Measurements from ENCODE around the gene FNDC1.

DNA sequence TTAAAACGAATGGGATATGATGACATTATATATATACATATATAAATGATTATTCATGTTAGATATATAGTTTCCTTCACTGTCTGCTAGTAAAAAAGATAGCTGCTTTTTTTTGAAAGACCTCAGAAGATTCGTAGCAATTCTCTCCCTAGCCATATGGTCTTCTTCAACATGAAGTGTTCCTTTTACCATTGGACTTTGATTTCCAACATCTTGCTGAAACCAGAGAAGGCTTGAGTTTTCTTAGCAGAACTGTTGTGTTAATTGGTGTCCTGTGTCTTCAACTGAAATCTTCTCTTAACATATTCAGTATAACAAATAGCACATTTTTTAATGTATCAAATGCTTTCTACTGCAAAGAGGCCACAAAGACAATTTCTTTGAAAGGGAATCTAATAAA is 55.3 kb downstream of the FNDC1 start:
- TF ChIP-seq CTCF (IDR thresholded peaks at IDR 0.05; ENCODE audit: low read depth, low read length) (no peak), EZH2phosphoT487 (IDR thresholded peaks at IDR 0.05; ENCODE audit: low read depth) (no peak)

Measured in OCI-LY3 (cell line).